Right kidney (tissue), 1 donor: Measurements from ENCODE around the gene GRB10.

Experiments used
- DNase-seq: peaks from one replicate; pipeline ENCODE4 v3.0.0-alpha.2; 2016

The GRB10 gene

DNA sequence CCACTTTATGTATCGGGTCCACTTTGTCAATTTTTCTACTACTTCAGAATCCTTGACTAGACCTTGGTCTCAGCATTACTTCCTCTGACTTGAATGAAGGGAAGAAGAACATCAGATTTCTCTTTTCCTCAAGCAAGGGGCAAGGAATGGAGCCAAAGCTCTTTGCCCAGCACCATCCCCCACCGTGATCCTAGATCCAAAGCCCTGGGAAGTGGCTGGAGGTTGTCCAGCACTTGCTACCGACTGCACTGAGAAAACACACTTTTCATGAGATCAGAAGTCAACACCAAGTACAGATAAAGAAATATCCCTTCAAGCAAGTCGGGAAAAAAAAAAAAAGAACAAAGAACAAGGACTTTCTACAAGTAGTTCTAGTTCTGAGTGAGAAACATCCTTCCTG lies 115.4 kb downstream of the GRB10 start:
- DNase-seq: no peak

- DNase-seq: no peak
Observed at GRCh38 chr7:50666124-50666496, 116.6 kb downstream of the GRB10 start.

- no peak for DNase-seq
Observed at GRCh38 chr7:50665403-50666123, 117.1 kb downstream of the GRB10 start.

DNA sequence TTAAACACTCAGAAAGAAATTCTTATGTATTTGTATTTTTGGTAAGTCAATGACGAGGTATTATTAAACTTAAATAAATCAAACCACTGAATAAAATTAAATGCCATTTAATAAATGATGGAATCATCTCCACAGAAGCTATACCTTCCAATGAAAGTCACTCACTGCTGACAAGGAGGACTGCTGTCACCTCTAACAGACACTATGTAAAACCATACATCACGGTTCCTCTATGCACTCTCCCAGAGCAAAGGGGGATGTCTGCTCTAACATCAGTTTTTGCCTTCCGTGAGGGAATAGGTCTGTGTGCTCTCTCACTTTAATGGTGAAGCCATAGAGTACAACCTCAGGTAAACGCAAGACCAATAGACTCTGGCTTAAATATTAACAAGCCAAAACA lies 117.8 kb downstream of the GRB10 start:
- no peak for DNase-seq

DNA sequence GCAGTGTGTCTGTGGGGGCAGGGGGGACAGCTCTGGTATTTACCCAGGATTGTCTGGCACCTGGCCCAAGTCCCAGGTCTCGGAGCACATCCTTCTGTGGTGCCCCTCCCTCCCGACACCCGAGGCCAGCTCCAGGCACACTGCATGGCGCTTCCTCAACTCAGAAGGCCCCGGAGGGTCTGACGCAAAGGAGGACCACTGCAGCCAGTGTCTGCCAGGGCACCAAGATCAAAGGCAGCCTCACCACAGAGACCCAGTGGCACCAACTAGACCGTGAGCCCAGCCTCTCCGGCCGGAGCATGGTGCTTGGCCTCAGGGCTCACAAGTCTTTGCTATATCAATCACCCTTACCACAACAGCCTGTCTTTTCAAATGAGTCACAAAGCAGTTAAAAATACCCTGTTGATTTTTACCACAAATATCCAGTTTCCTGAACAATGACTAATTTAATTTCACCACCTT lies 118.2 kb downstream of the GRB10 start:
- no peak for DNase-seq

DNA sequence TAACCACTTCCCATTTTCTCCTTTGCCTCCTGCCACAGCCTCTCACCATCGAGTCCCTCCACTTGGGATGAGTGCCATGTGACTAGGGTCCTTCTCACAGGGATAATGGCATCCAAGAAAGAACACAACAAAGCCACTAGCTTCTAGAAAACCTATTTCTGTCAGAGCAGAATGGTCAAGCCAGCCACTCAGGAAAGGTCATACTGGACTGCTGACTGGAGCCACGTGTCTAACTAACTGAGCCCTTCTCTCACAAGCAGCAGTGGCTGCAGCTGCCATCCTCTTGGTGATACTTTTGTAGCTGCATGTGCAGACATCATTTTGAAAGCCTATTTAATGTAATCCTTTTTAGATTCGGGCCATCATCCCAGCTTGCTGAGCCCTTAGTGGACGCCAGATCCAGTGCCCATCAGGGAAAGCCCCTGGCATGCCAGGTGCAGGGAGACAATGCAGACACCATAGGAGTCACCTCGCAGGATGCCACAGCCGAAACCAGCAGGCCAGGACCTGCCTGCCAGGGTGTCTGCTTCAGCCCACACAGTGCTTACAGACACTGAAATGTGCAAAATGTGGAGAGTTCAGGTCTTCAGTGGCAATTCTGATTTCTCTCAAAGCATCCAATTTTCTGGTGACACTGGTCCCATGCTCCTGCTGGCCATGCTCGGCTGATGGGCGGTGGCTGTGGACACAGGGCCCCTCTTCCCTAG lies 119.1 kb downstream of the GRB10 start:
- no peak for DNase-seq

- DNase-seq: no peak
Observed at GRCh38 chr7:50662996-50663395, 119.7 kb downstream of the GRB10 start.

DNA sequence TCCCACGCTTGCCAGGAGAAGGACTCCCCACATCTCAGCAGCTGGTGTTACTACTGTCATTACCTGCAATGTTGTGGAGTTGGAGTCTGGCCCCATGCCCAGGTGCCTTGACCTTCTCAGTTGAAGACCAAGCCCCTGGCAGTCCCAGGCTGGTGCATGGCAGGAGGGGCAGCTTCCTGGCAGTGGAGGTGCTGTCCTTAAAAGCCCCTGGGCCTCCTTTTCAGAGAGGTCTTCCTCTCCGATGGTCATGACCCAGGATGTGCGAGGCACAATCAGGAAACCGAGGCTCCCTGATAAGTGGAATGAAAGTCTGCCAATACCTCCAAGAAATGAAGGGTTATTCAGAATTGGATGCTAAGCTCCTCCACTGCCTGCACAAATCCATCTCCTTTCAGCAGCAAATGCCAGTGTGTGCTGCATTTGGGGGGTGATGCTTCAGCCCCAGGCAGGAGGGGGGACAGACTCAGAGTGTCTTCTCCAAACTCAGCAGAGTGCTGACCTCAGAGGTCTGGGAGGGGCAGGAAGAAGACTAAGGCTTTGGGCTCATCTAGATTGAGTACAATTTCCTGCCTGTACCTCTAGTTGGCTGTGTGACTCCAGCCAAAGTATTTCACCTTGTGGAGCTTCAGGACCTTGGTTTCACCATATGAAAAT lies 120.5 kb downstream of the GRB10 start:
- DNase-seq: no peak

- no peak for DNase-seq
Observed at GRCh38 chr7:50661345-50662040, 121.2 kb downstream of the GRB10 start.

DNA sequence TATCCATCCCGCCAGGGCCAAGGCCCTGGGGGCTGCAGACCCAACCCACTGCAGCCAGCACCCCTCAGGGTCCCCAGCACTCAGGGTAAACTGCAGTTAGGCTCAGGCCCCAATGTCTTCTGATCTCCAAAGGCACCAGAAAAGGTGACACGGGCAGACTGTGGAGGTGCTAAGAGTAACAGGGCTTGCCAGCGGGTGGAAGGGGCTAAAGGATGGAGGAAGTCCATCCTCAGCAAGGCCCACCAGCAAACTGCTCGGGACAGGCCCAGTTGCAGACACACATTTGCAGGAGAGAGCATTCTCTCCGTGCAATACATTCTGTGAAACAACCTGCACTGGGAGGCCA lies 121.9 kb downstream of the GRB10 start:
- no peak for DNase-seq

DNA sequence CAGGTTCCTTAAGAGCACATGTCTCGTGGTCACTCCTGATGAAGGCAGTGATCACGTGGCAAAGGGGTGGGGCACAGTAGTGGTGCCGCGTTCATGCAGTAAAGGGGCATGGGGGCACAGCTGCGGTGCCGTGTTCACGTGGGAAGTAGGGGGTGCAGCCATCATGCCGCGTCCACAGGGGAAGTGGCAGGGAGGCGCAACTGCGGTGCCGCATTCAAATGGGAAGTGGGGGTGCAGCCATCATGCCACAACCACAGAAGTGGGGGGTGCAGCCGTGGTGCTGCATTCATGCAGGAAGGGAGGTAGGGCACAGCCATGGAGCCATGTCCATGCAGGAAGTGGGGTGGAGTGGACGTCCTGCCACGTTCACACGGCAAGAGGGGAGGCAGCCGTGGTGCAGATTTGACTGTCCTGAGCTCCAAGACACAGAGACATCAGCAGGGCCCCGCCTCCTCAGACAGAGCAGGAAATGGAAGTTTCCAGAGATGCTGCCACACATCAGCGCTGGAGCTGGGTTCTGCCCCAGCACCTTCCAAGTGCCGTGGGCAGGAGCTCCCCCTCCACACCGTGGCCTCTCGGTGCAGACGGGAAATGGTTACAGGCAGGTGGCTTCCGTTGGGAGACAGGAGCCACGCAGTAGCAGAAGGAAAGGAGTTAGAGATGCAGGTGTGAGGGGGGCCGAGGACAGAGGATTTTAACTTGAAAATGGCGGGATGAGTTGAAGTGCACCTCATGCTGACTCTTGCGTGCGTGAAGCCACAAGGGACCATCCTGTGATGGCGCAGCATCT lies 122.5 kb downstream of the GRB10 start:
- DNase-seq: no peak

GRCh38 chr7:50659329-50659965 lies 123.2 kb downstream of the GRB10 start:
- no peak for DNase-seq

DNA sequence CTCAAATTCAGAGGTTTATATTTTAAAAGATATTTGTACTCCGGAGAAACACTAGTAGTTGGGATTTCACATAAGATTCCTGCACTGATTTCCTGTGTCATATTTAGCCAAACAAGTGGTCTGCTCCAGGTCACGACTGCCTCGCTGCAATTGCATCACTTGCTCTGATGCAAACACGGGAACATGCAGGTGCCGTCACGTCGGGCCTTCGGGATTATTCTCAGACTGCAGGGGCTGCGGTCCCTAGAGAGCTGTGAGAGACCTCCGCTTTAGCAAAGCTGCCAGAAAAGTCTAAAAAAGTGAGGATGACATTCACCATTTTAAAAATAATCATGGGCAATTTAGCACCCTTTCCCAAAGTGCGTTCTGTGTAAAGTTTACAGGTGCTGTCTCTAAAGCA lies 124.0 kb downstream of the GRB10 start:
- DNase-seq: no peak

DNA sequence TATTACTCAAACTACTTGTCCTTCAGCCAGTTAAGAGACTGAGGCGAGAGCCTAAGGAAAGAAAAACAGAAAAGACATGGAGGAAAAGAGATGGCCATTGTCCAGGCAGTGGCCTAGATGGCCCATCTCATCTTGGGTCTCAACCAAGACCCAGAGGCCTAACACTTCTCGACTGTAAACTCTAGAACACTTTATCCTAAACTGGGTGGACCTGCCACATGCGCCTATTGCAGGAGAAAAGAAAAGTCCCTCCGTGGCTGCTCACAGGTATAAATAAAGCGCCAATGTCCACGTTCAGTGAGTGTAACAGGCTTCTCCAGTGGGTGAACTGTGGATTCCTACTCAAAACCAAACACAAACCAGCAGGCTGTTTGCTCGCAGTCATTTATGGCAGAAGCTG lies 124.8 kb downstream of the GRB10 start:
- no peak for DNase-seq

- no peak for DNase-seq
Observed at GRCh38 chr7:50657341-50657873, 125.3 kb downstream of the GRB10 start.

DNA sequence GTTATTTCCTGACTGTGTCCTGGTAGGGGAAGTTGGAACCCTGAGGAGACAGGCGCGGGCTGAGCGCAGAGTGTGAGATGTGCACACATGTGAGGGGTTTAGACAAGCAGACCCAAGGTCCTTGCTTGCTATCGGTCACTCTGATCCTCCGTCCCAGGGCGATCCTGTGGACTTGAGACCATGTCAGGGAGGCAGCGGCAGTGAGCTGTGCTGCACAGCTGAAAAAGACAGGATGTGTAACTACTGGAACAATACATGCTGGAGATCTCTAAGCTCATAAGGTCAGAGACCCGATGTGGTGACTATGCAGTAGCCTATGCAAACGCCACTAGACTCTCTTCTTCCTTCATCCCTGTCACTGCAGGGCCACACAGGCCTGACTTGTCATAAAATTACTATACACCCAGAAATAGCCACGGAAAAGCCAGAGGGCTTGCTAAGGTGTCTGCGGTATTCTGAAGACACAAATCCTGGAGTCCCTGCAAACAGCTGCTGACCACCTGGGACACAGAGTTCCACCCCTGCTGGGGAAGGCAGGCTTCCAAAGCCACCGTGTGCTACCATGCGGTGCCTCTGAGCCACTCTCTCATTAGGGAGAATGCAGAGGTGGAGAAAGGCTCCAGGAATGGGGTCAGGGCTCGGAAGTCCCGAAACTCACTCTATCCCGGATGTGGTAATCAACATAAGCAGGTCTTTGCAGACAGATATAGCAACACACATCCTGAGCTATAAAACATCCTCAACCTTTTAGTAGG lies 126.4 kb downstream of the GRB10 start:
- DNase-seq: no peak

DNA sequence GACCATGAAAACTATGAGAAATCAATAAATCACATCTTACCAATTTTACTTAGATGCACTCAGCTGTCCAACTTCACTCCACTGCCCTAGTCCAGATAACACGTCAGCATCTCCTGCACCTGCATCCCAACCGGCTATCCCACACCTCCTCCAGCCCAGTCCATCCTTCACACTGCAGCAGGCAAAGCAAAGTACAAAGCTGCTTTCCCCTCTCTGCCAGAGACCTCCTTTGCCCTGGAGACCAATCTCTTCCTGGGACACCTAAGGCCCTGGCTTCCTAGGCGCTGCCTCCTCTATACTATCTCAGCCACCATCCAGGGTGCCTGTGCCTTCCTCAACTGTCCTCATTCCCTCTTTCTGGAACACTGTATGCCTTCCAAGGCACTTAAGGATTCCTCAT lies 127.2 kb downstream of the GRB10 start:
- no peak for DNase-seq

GRCh38 chr7:50655020-50655419 lies 127.7 kb downstream of the GRB10 start:
- DNase-seq: no peak

DNA sequence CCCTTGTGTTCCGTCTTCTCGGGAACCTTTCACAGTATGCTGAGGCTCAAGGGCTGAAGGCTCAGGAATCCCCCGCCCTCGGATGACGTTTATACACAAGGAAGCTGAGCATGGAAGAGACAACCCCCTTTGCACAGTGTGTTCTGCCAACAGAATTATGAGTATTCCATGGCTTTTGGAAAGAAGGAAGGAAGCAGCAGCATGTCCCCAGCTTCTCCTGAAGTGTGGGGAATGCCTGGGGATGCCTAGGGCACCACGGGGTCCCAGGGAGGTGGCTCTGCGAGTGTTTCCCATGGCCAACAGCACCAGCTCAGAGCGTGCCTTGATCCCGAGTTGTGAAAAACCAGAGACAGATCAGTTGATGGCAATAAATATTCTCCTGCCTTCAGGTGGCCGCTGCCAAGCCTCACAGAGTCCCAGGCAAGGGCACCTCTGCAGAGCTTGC lies 128.7 kb downstream of the GRB10 start:
- no peak for DNase-seq

DNA sequence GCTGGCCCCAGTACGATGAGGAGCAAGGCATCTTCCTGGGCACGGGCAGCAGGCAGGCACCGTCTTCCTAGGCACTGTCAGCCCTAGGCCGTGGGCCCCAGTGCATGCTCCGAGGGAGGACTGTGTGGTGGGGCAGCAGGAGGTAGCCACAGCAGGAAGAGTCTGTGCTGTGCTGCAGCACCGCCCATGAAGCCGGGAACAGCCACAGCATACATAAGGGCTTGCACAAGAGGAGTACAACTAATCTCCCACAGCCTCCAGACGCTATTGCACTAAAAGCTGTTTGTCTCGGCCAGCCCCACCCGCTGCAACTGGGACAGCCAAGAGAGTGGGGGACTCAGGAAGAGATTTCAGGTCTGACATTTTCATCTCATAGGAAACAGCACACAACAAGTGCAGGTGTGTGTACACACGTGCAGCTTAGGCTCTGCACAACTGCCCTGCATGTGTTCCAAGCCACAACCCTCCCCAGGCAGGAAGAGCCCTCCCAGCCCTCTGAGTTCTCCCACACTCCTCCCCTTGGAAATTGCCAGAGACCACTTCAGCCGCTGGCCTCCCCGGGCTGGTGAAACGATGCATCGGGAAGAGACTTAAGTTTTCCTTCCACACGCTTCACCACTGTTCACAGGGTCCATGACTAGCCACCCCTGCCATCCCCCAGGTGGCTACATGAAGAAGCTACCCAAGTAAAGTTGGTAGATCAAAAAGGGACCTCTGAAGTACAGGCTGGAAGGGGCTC lies 129.4 kb downstream of the GRB10 start:
- DNase-seq: no peak
